GM21423 (cell line): ENCODE results near the gene MAP7D2.

Experiments
- ATAC-seq: cut with Tn5 transposase; IDR thresholded peaks from one replicate; pipeline ENCODE4 v1.9.1; 2021; ENCODE audit warnings: mild to moderate bottlenecking, moderate library complexity; ENCODE audit not compliant: unreplicated experiment

MAP7D2 gene

GRCh38 chrX:20116087-20116576, 575 bp downstream of the MAP7D2 start:
- ATAC-seq: no peak

- no peak for ATAC-seq
Observed at GRCh38 chrX:20112022-20112774, 4.5 kb downstream of the MAP7D2 start.

- ATAC-seq: no peak
Observed at GRCh38 chrX:20111271-20111670, 5.4 kb downstream of the MAP7D2 start.

- no peak for ATAC-seq
Observed at GRCh38 chrX:20101934-20102581, 14.6 kb downstream of the MAP7D2 start.

- no peak for ATAC-seq
Observed at GRCh38 chrX:20091499-20091898, 25.2 kb downstream of the MAP7D2 start.

- no peak for ATAC-seq
Observed at GRCh38 chrX:20089845-20090244, 26.9 kb downstream of the MAP7D2 start.

GRCh38 chrX:20080277-20080676, 36.4 kb downstream of the MAP7D2 start:
- no peak for ATAC-seq

GRCh38 chrX:20071511-20072079, 45.1 kb downstream of the MAP7D2 start:
- ATAC-seq: no peak

- no peak for ATAC-seq
Observed at GRCh38 chrX:20067709-20068561, 48.8 kb downstream of the MAP7D2 start.

GRCh38 chrX:20066968-20067708, 49.6 kb downstream of the MAP7D2 start:
- ATAC-seq: no peak

GRCh38 chrX:20063716-20064351, 52.9 kb downstream of the MAP7D2 start:
- no peak for ATAC-seq

- ATAC-seq: no peak
Observed at GRCh38 chrX:20063153-20063552, 53.6 kb downstream of the MAP7D2 start.

GRCh38 chrX:20061855-20062254, 54.9 kb downstream of the MAP7D2 start:
- no peak for ATAC-seq

GRCh38 chrX:20060961-20061748, 55.6 kb downstream of the MAP7D2 start:
- ATAC-seq: peak; percentile 78

GRCh38 chrX:20059467-20060128, 57.1 kb downstream of the MAP7D2 start:
- ATAC-seq: no peak

GRCh38 chrX:20057479-20057878, 59.2 kb downstream of the MAP7D2 start:
- ATAC-seq: no peak

- peak; percentile 44 for ATAC-seq
Observed at GRCh38 chrX:20056704-20057103, 60.0 kb downstream of the MAP7D2 start.

GRCh38 chrX:20053537-20053936, 63.2 kb downstream of the MAP7D2 start:
- no peak for ATAC-seq

GRCh38 chrX:20046864-20047263, 69.8 kb downstream of the MAP7D2 start:
- no peak for ATAC-seq
